Measurements from ENCODE around the gene TTC19. TPM values are rescaled to one million over a fixed set of nuclear protein-coding genes. Genes with fewer than 3 reads are reported as not detected.

The TTC19 gene
- total RNA-seq, 1 donor, result 41.0 TPM

- DNase-seq (ENCODE audit: low read depth), result no peak
- no peak for TF ChIP-seq CTCF (IDR thresholded peaks at IDR 0.05; ENCODE audit: insufficient read depth, low read depth, low read length)
- no peak overlapping the region for H3K4me3 ChIP-seq (ENCODE audit: low read depth, low read length)
These were observed 25.6 kb downstream of the TTC19 start for GRCh38 chr17:16025202-16025601.

DNA sequence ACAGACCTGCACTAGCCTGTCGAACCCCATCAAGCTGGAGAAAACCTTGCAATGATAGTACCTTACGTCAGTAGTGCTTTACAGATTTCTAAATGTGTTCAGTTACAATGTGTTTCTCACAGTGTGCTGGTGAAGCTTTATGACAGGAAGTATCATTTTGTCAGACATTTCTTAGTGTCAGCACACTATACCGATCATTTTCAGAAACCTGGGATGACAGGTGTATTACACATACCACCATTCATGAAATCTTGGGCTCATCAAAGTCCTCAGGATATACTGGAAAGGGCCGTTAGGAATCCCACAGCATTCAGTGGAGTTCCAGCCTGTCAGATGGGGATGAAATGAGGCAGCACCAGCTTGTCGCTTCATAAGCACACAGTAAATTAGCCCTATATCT, 27.3 kb downstream of the TTC19 start:
- no peak overlapping the region for H3K4me3 ChIP-seq (ENCODE audit: low read depth, low read length)
- no peak for TF ChIP-seq CTCF (IDR thresholded peaks at IDR 0.05; ENCODE audit: insufficient read depth, low read depth, low read length)
- DNase-seq (ENCODE audit: low read depth), result no peak

GRCh38 chr17:16027708-16028584, 28.3 kb downstream of the TTC19 start:
- TF ChIP-seq CTCF (IDR thresholded peaks at IDR 0.05; ENCODE audit: insufficient read depth, low read depth, low read length), result no peak
- DNase-seq (ENCODE audit: low read depth), result peak; percentile 87
- no peak overlapping the region for H3K4me3 ChIP-seq (ENCODE audit: low read depth, low read length)

- no peak for DNase-seq (ENCODE audit: low read depth)
- TF ChIP-seq CTCF (IDR thresholded peaks at IDR 0.05; ENCODE audit: insufficient read depth, low read depth, low read length), result no peak
These were observed 34.2 kb downstream of the TTC19 start for GRCh38 chr17:16033729-16034349.

DNA sequence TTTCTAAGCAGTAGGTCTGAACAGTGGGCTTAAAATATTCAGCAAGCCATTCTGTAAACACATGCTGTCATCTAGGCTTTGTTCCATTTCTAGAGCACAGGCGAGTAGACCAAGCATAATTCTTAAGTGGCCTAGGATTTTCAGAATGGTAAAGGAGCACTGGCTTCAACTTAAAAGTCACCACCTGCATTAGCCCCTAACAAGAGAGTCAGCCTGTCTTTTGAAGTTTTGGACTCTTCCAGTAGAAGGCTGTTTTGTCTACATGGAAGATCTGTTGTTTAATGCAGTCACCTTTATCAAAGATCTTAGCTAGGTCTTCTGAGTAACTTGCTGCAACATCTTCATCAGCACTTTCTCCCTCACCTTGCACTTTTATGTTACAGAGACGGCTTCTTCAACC, 36.6 kb downstream of the TTC19 start:
- DNase-seq (ENCODE audit: low read depth), result no peak
- TF ChIP-seq CTCF (IDR thresholded peaks at IDR 0.05; ENCODE audit: insufficient read depth, low read depth, low read length), result no peak
- no peak overlapping the region for H3K4me3 ChIP-seq (ENCODE audit: low read depth, low read length)

More at GRCh38 chr17:16033729-16034349, 34.2 kb downstream of the TTC19 start:
- H3K4me3 ChIP-seq (ENCODE audit: low read depth, low read length), result no peak overlapping the region

DNA sequence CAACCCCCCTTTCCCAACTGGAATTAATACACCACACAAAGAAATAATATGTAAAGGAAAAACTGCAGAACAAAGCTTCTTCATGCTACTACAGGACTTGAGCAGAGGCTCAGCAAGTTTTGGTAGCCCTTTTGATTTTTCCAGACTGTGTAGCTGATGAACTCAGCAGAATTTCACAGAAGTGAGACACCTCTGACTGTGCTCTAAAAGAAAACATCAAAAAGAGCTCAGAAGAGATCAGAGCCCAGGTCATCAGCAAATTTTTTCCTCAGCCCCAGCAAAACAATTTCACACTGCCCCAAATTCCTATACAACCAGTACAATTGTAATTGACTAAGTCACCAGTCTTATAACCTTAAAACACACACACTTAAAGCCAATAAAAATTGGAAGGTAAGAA, 38.0 kb downstream of the TTC19 start:
- H3K4me3 ChIP-seq (ENCODE audit: low read depth, low read length), result no peak overlapping the region
- DNase-seq (ENCODE audit: low read depth), result no peak
- no peak for TF ChIP-seq CTCF (IDR thresholded peaks at IDR 0.05; ENCODE audit: insufficient read depth, low read depth, low read length)
